T47D (cell line): Measurements from ENCODE around the gene FGFR1OP2.

Source experiments
- DNase-seq, 2 experiments: peaks; one replicate each; pipeline versions ENCODE4 v3.0.0 to v3.0.0-alpha.2; 2011 to 2012; ENCODE audit warnings: low read depth in 1 of 2, low spot score in 1 of 2
- JUND ChIP-seq: IDR thresholded peaks from 2 replicates; pipeline ENCODE4 v1.6.1; 2012; ENCODE audit warnings: low read depth
- in situ Hi-C: cut with HindIII; loops from 2 replicates; pipeline ENCODE4 v1.10.0; 2016; ENCODE audit warnings: low sequenced_read_pairs, low pct_unique_long_range_greater_than_20kb

Gene FGFR1OP2

DNA sequence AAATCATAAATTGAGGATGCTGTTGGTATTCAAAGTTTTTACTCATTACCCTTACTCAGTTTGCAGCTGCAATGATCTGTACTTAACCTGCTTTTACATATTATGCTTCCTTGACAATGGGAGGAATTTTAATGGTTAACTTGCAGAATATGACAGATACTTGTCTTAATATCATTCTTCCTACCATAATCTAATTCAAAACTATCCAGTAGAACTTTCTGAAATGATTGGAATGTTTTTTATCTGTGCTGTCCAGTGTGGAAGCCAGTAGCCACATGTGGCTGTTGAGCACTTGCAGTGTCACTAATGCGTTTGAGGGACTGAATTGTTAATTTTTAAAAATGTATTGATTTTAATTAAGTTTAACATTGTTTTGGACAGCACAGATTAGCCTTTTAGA lies 23.5 kb downstream of the FGFR1OP2 start:
- in situ Hi-C loops: no loop called here

DNA sequence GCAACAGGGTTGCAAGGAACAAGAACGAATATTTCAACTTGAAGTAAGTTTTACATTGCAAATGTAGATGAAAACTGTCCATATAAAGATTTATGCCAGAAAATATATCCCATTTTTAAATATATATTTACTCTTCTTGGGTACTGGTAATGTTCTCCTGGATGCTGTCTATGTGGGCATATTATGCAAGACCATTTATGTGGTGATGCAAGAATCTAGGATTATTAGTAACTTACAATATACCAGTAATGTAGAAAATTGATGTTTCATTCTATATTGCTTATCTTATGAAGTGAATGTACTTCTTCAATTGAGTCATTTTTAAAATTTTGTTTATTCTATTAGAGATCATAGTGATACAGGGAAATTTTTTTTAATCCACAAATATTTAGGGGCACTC lies 25.1 kb downstream of the FGFR1OP2 start:
- in situ Hi-C loops: no loop called here
- DNase-seq: no peak
- TF ChIP-seq JUND: no peak

More for the DNA sequence above, 23.5 kb downstream of the FGFR1OP2 start:
- no peak for DNase-seq
- no peak for TF ChIP-seq JUND

DNA sequence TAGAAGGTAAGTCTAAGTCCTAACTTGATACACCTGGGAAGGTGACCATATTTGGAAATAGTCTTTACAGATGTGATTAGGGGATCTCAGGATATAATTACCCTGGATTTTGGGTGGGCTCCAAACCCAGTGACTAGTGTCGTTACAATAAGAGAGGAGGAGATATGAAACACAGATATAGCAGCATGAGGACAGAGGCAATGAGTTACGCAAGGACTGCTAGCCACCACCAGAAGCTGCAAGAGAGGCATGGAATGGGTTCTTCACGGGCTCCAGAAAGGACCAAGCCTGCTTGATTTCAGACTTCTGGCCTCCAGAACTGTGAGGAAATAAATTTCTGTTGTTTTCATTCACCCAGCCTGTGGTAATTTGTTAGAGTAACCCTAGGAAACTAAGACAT lies 28.6 kb downstream of the FGFR1OP2 start:
- in situ Hi-C loops: no loop called here
- TF ChIP-seq JUND: no peak
- DNase-seq: no peak

DNA sequence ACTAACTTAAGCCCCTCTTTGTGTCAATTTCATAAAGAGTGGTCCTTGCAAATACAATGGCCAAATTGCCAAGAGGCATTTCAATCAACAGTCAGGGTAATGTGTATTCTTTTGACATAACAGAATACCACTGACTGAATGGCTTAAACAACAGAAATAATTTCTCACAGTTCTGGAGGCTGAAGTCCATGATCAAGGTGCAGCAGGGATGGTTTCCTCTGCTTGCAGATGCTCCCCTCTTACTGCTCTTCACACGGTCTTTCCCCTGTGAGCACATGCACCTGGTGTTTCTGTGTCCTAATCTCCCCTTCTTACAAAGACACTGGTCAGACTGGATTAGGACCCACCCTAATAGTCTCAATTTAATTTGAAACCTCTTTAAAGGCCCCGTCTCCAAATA lies 31.9 kb downstream of the FGFR1OP2 start:
- DNase-seq: no peak
- in situ Hi-C loops: no loop called here
- TF ChIP-seq JUND: no peak

DNA sequence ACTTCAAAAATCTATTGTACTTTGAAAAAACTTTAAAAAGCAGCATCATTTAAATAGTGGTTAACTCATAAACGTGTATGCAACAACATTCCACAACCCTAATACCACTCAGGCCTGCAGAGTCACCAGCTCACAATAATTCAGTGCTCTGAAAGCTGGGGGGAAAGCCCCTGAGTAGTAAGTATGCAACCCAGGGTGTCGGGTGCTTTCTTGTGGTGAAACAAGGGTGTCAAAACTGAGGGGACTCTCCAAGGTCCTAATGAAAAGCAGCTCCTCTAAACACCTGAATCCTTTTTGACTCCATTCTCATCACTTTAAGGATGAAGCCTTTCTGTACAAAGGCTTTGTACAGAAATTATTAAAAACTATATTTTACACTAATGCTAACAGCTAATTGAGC lies 33.7 kb downstream of the FGFR1OP2 start:
- in situ Hi-C loops: no loop called here
- TF ChIP-seq JUND: no peak
- no peak for DNase-seq

DNA sequence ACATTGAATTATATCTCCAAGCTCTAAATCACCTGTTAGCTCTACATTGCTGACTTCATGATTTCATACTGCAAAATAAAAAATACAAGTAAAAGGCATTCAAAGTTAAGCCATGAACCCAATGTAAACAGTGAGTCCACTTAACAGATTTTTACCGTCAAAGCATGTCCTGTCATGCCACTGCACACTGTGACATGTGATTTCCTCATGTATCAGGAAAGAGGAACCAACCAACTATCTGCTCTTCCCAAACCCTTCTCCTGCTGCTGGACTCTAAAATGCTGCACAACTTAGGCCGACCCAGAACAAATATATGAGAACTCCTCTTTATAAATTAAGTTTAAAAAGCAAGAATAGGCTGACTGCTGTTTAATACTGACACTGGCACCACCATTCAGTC lies 38.4 kb downstream of the FGFR1OP2 start:
- no peak for TF ChIP-seq JUND
- in situ Hi-C loops: no loop called here
- no peak for DNase-seq

DNA sequence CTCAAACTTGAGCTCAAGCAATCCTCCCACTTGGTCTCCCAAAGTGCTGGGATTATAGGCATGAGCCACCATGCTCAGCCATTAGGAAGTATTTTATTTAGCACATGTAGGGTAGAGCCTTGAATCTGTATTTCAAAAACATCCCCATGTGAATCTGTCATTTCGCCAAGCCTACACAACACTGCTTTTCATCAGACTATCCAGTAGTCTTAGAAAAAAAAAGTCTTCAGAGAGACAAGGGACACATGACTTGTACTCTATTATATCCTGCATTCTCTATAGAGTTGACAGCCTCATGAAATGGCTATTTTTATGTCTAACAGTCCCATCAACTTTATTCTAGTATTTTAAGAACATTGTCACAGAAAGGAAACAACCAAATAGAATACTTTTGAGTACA lies 40.5 kb downstream of the FGFR1OP2 start:
- in situ Hi-C loops: no loop called here
- no peak for TF ChIP-seq JUND
- DNase-seq: no peak

DNA sequence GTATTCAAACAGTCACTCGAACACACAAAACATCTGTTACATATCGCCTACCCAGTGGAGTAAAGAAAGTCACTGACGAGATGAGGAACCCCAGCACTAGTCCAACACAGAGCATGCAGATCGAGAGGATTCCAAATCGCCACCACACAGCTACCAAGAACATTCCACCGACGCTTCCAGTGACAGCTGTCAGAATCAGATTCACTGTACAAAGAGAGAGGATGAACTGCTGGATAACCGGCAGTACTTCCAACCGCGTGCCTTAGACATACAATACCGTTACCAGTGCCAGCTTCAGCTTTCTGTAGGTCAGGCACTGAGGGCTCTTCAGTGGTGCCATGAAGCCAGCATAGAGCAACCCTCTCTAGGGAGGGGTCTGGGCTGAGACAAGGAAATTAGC lies 41.5 kb downstream of the FGFR1OP2 start:
- DNase-seq: no peak
- TF ChIP-seq JUND: no peak
- in situ Hi-C loops: no loop called here

DNA sequence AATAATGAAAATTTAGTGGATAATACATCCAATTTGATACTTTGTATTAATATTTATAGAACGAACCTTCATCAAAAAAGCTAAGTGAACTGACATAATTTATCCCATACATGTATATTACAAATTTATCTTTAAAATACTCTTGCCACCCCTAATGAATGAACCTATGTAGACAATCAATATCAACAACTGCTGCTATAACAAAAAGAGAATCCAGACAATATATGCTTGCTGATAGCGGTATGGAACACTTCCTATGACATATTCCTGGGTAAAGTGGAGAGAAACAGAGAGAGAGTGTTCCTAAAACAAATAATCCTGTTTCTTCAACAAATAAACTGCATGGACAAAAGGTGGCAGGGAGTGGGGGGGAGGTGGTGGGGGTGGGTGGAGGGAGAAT lies 44.6 kb downstream of the FGFR1OP2 start:
- in situ Hi-C loops: no loop called here
- no peak for DNase-seq
- TF ChIP-seq JUND: no peak

DNA sequence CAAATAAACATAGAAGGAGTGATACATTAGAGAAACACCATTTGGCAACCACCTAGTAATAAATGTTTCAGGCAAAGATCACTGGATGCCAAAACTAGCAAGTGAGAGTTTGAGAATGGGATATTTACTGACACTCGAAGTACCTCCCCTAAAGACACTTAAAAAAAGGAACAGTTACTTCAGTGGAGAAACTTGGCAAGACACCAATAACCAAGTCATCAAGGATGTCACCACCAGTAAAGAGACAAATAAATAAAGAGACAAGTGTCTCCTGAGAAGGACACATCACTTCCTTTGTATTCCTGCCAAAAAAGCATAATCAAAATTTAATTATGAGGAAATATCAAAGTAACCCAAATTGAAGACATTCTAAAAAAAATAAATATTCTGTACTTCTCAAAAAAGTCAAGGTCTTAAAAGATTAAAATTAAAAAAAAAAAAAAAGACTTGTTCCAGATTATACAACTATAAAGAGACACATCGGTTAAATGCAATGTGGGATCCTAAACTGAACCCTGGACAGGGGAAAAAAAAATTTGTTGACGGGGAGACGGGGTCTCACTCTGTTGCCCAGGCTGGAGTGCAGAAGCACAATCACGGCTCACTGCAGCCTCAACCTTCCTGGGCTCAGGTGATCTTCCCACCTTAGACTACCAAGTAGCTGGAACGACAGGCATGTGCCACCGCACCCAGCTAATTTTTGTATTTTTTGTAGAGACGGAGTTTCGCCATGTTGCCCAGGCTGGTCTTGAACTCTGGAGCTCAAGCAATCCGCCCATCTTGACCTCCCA lies 49.6 kb downstream of the FGFR1OP2 start:
- in situ Hi-C loops: no loop called here
- no peak for DNase-seq
- TF ChIP-seq JUND: no peak

DNA sequence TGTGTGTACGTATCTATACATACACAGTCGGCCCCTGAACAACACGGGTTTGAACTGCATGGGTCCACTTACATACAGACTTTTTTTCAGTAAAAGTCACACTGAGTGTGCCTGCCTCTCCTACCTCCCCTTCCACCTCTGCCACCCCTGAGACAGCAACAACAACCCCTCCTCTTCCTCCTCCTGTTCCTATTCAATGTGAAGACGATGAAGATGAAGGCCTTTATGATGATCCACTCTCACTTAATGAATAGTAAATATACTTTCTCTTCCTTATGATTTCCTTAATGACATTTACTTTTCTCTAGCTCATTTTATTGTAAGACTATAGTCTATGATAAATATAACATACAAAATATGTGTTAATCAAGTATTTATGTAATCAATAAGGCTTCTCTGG lies 50.4 kb downstream of the FGFR1OP2 start:
- DNase-seq: no peak
- in situ Hi-C loops: no loop called here
- no peak for TF ChIP-seq JUND

DNA sequence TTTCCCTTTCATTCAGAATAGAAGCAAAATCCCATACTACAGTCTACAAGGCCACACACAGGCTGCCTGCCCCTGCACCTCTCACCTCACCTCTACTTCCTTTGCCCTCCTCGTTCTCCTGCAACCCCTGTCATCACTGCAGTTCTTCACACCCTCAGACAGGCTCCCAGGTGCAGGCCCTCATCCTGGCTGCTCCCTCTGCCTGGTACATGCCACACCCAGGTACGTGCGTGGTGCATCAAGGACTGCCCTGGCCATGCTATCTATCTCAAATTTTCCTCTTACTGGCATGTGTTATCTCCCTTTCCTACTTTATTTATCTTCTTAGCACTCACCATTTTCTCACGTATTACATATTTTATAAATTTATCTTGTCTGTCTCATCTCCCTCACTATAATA lies 51.6 kb downstream of the FGFR1OP2 start:
- no peak for TF ChIP-seq JUND

DNA sequence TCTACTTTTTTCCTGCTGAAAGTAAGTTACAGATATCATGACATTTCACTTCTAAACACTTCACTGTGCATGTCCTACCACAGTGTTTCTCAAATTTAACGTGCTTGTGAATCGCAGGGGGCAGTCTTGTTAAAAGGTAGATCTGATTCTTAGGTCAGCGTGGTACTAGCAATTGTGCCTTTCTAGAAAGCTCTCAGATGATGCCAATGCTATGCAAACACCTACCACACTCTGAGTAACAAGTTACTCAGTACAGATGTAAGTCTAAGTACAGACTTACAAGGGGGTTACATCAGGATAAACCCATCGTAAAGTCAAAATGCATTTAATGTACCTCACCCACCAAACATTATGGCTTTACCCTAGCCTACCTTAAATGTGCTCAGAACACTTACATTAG lies 53.6 kb downstream of the FGFR1OP2 start:
- in situ Hi-C loops: no loop called here
- no peak for DNase-seq
- TF ChIP-seq JUND: no peak

More for the DNA sequence above, 51.6 kb downstream of the FGFR1OP2 start:
- DNase-seq: no peak
- in situ Hi-C loops: no loop called here

DNA sequence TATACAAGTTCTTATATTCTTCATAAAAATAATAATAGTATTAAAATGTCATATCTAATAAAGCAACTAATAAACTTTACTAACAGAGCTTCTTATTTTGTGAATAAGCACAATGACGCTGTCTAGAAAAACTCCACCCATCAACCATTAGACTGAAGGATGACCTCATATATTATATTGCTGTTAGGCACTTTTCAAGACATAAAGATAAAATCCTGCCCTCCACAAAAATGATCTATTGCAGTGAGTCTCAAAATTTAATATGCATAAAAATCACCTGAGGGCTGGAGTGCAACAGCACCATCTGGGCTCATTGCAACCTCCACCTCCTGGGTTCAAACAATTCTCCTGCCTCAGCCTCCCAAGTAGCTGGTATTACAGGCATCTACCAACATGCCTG lies 55.8 kb downstream of the FGFR1OP2 start:
- DNase-seq: no peak
- TF ChIP-seq JUND: no peak
- in situ Hi-C loops: no loop called here
